HG03469 (cell line): ENCODE measurements around the gene PKNOX2.

Source experiments
- ATAC-seq: cut with Tn5 transposase; IDR thresholded peaks from one replicate; pipeline ENCODE4 v1.9.1; 2021; ENCODE audit warnings: mild to moderate bottlenecking, moderate library complexity, moderate number of reproducible peaks; ENCODE audit not compliant: unreplicated experiment

PKNOX2 gene

GRCh38 chr11:125304136-125304535 lies 139.6 kb downstream of the PKNOX2 start:
- ATAC-seq = no peak

GRCh38 chr11:125304876-125305275 lies 140.3 kb downstream of the PKNOX2 start:
- ATAC-seq = no peak

- ATAC-seq = no peak
These were observed 140.8 kb downstream of the PKNOX2 start for GRCh38 chr11:125305345-125305744.

GRCh38 chr11:125306476-125306875 lies 141.9 kb downstream of the PKNOX2 start:
- ATAC-seq = no peak

DNA sequence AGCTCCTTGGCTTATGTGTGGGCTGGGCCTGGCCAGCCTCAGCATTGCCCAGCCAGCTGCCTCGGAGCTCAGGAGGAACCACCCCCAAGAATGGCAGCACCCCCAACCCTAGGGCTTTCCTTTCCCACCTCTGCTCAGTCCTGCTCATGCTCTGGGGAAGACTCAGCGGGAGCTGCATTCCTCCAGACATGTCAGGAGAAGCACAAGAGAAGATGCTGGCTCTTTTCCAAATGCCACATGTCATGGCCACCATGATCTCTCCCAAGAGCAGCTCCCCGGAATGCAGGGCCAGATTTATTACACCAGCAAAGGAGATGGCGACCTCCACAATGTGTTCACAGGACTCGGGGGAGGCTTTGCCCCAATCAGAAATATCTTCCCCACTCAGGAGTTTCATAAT lies 143.7 kb downstream of the PKNOX2 start:
- no peak for ATAC-seq

GRCh38 chr11:125312391-125312790 lies 147.8 kb downstream of the PKNOX2 start:
- ATAC-seq = no peak

GRCh38 chr11:125312812-125313211 lies 148.3 kb downstream of the PKNOX2 start:
- ATAC-seq = no peak

GRCh38 chr11:125313271-125314219 lies 149.0 kb downstream of the PKNOX2 start:
- ATAC-seq = no peak

GRCh38 chr11:125314276-125315078 lies 149.9 kb downstream of the PKNOX2 start:
- ATAC-seq = no peak

DNA sequence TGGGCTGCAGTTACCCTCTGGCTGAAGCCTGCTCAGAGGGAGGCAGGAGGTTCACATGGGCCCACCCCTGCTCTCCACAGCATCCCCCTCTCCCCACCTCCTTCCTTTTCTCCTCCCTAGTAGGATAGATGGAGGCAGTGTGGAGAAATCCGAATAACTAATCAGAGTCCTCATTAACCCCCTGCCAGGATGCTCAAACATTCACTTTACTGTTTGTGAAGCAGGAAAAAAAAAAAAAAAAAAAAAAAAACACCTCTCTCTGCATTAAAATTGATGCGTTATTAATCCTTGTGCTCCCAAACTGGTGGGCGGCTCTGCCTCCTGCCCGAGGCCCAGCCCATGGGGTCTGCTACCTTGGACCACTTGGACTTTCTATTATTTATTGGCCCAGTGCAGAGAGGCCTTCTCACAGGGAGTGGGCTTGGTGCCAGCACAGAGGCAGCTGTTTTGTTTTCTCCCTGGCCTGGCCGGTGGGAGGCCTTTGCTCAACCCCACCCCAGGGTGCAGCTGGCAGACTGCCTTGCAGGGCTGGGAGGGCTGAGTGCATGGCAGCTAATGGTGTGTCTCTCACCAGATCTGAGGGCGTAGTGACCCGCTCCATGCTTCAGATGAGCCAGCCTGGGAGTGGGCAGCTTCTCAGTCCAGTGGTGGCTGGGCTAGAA lies 150.7 kb downstream of the PKNOX2 start:
- ATAC-seq = no peak

DNA sequence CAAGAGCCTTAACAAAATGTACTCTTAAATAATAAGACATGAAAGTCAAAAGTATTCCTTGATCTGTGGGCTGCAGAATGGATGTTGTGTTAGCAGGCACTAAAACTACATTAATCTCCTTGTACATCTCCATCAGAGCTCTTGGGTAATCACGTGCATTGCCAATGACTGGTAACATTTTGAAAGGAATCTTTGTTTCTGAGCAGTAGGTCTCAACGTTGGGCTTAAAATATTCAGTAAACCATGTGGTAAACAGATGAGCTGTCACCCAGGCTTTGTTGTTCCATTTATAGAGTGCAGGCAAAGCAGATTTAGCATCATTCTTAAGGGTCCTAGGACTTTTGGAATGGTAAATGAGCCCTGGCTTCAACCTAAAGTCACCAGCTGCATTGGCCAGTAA lies 152.9 kb downstream of the PKNOX2 start:
- ATAC-seq = no peak

- no peak for ATAC-seq
These were observed 155.1 kb downstream of the PKNOX2 start for GRCh38 chr11:125319649-125320048.

DNA sequence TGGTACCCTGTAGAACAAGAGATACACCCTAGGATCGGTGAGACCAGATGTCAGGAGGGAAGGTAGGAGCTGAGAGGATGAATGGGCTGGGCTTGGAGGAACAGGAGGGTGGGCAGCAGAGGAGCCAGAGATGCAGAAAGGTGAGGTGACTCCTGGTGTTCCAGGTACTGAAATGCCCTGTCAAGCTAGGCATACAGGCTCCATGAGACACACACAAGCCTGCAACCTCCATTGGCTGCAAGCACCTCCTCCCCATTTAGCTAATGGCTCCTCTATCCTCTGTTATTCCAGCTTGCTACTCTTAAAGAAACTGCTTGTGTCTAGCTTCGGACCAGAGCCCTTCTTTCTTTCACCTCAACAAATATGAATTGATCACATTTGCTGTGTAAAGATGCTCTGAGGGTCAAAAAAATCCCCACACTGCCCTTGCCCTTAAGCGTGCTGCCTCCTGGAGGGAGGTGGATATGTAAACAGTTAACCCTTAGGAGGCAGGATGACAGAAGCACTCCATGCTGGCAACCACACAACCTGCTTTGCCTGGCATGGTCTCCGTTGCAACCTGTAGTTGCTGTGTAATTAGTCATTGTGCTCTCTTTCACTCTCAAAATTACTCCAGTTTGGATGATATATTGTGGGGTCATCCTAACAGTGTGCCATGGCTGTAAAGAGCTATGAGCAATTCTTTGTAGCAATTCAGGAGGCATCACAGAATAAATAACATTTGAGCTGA lies 156.0 kb downstream of the PKNOX2 start:
- no peak for ATAC-seq

DNA sequence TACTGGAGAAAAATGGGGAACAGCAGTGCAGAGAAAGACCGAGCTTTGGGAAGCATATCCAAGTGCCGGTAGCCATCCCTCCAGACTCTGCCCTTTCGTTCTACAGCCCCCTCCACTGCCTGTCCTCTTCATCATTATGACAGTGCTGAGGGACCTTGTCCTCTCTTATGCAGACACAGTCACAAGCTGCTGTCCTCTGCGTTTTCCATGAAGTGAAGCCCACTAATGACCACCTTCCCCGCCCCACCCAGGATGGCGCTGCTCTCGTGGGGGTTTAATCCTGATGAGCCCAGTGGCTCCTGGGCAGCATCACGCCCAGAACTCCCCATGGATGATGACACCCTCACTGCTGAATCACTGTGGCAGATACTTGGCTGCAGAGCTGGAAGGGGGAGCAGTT lies 157.7 kb downstream of the PKNOX2 start:
- ATAC-seq = no peak

GRCh38 chr11:125325196-125325595 lies 160.6 kb downstream of the PKNOX2 start:
- ATAC-seq = no peak

DNA sequence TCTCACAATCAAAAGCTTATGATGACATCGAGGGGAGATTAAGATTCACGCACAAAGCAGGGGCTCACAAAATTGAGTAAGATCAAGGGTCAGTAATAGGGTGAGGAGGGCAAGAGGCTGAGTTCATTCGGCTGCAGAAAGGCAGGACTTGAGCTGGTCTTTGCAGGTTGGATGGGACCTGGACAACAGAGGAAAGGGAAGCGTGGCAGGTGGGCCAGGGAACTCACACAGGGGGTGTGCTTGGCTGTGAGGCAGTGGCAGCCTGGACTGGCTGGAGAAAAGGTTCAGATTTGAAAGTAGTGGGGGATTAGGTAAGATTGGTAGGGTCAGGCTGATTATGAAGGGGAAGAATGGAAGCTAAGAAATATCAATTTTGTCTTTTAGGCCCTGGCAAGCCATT lies 161.6 kb downstream of the PKNOX2 start:
- ATAC-seq = no peak

- ATAC-seq = no peak
These were observed 163.1 kb downstream of the PKNOX2 start for GRCh38 chr11:125327518-125328224.

GRCh38 chr11:125328225-125328580 lies 163.7 kb downstream of the PKNOX2 start:
- ATAC-seq = no peak

DNA sequence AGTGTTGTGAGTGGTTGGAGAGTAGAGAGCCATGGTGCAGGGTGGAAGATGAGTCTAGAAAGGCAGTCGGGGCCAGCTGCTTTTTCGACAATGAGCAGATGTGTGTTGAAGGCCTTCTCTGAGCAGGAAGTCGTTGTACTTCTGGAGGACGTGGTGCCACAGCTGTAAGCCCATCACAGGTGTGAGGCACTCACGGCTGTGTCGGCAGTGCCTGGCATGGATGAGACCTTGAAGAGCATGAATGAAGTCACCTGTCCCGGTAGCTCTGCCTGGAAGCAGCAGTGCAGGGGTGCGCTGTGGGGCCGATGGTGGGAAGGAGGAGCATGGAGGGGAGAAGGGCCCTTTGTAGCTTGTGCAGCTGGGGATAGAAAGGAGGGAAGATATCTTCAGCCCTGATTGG lies 165.2 kb downstream of the PKNOX2 start:
- ATAC-seq = no peak
